Germinal center (tissue), 1 donor: ENCODE data around the gene CFAP58.
"Not testable (repeated sequence)": the region's sequence is repeated elsewhere in the genome, so short reads cannot be mapped to it uniquely, and the experiment has no call there.

Experiments used
- DNase-seq: peaks from one replicate; pipeline ENCODE4 v3.0.0; 2012; ENCODE audit warnings: mixed read lengths, low spot score

CFAP58 gene

DNA sequence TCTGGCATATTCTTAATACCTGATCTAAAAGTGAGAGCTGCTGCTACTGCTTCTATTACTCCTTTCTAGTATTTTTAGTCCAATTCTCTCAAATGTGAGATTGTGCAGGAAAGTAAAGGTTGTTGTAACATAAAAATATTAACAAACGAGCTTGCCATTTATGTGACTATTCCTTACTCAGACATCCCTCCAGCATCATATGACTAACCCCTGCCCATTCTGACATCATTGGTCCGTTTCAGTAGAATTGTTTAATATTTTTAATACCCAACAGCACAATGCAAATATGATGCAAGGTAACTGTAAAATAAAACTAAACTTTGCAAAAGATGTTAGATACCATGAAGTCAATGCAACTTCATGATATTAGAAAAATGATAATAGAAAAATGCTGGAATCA is 83.6 kb downstream of the CFAP58 start:
- no peak for DNase-seq

GRCh38 chr10:104440221-104440620 is 86.6 kb downstream of the CFAP58 start:
- DNase-seq = no peak

GRCh38 chr10:104441329-104442000 is 87.8 kb downstream of the CFAP58 start:
- DNase-seq = no peak

DNA sequence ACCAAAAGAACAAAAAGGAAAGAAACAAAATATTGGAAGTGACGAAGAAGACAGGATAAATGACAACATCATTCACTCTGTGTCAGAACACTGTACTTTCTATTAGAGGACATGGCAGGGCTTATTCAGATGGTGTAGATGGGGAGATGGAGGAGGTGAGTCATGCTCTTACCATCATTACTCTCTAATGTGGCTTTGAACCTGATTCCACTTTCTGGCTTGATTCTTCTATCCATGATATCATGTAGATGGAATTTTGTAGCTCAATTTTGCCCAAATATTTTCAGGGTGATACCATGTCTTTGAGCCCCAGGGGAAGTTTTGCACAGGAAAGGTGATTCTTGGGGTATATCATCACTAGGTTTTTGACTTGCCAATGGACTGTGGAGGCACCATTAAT is 91.7 kb downstream of the CFAP58 start:
- DNase-seq = no peak

DNA sequence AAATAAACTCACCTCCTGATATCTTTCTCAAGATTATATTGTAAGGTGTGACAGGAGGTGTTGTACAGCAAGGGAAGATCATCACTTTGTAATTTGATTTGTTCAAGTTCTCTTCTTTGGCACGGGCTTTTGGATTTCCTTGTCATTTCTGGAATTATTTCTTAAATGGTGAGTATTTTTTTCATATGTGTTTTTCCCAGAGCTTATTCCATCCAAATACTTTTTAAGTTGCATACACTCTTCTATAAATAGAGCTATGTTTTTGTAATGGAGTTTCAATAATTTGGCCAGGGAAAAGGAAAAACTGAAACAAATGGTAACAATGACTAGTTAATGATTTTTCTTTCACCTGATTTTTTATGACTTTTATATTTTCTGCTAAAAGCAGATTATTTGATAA is 92.5 kb downstream of the CFAP58 start:
- DNase-seq = no peak

DNA sequence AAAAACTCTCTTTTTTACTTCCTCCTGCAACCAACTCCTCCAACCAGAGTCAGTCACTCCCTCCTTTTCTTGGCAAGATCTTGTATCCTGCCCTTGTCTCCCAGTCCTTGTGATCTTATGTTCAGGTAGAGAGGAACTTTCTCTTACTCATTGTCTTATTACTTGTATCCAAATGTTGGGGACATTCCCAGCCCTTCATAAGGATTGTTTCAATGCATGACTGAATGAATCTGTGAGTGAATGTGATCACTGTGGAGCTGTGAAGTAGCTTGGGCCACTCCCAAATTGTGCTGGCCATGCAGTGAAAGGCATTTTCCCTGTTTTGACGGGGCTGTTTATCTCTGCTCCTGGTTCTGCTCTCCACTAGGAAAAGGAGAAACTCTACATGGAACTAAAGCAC is 93.7 kb downstream of the CFAP58 start:
- DNase-seq = no peak

DNA sequence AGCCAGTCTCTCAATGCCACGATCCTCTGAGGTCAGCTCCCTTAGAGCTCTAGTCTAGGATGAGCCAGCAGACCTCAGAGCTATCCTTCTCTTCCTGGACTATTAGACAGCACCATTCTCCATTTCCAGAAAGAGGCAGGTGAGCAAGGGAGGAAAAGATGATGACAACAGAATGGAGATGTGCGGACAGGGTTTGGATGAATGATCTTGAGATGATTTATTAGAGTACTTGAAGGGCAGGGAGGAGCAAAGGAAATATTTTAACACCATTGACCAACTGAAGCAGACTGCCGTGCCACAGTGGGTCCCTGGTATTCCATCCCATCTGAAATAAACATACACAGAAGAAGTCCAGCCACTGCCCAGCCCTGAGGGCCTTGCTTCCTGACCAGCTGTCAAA is 94.3 kb downstream of the CFAP58 start:
- no peak for DNase-seq

GRCh38 chr10:104449391-104449790 is 95.8 kb downstream of the CFAP58 start:
- no peak for DNase-seq

GRCh38 chr10:104450490-104450889 is 96.9 kb downstream of the CFAP58 start:
- DNase-seq = no peak

- no peak for DNase-seq
Observed at GRCh38 chr10:104450954-104451353, 97.3 kb downstream of the CFAP58 start.

GRCh38 chr10:104452977-104453376 is 99.3 kb downstream of the CFAP58 start:
- DNase-seq = no peak

- DNase-seq = no peak
Observed at GRCh38 chr10:104456802-104457542, 103.3 kb downstream of the CFAP58 start.

- DNase-seq = no peak
Observed at GRCh38 chr10:104457543-104457828, 103.9 kb downstream of the CFAP58 start.

GRCh38 chr10:104465575-104465974 is 111.9 kb downstream of the CFAP58 start:
- DNase-seq = not testable (repeated sequence)

- not testable (repeated sequence) for DNase-seq
Observed at GRCh38 chr10:104468818-104469217, 115.2 kb downstream of the CFAP58 start.

- no peak for DNase-seq
Observed at GRCh38 chr10:104472505-104472904, 118.9 kb downstream of the CFAP58 start.

DNA sequence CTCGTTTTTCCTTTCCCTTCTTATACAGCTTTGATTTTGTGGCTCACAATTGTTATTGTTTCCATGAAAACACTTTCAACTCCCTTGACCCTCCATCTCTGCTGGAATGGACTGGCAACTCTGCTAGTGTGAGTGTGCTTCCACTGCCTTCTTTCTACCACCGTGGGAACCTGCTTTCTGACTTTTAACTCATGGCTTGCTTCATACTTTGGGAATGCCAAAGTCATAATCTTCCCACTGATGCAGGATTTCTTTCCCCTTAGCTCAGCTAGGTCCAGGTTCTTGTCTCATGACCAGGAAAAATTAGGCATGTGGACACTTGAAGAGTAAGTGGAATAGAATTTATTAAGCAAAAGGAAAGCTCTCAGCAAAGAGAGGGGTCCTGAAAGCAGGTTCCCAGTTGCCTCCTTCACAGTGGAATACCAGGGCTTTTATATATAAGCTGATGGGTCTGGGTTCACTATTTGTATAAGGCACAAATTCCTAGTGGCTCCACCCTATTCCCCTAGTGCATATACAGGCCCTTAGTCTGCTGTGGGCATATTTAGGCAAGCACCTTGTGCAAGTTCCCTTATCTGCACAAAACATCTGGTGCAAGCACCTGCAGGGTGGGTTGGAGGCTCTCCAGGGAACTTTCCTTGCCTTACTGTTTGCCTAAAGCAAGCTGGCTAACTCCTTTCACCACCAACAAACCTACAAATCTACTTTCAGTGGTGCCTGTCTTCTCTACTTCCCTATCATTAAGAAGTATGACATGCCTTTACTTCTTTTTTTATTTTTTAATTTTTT is 119.5 kb downstream of the CFAP58 start:
- no peak for DNase-seq

DNA sequence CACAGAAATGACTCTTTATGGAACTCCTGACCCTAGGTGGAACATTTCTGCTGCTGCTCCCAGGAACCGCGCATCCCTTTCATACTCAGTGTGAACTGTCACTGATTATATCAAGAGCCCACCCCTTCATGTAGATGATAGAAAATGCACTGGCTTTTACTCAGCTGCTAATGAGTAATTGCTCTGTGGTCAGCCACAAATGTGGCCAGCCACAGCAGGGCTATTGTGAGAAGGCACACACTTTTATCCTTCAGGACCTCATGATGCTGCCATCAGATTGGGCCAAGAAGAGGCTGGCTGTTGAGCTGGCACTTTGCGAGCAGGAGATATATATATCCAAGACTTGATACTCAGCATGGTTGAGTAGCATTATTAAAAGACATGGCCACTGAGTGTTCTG is 124.7 kb downstream of the CFAP58 start:
- no peak for DNase-seq

GRCh38 chr10:104479906-104480593 is 126.4 kb downstream of the CFAP58 start:
- DNase-seq = no peak

GRCh38 chr10:104480797-104481196 is 127.2 kb downstream of the CFAP58 start:
- DNase-seq = no peak

- DNase-seq = no peak
Observed at GRCh38 chr10:104483582-104483981, 129.9 kb downstream of the CFAP58 start.

DNA sequence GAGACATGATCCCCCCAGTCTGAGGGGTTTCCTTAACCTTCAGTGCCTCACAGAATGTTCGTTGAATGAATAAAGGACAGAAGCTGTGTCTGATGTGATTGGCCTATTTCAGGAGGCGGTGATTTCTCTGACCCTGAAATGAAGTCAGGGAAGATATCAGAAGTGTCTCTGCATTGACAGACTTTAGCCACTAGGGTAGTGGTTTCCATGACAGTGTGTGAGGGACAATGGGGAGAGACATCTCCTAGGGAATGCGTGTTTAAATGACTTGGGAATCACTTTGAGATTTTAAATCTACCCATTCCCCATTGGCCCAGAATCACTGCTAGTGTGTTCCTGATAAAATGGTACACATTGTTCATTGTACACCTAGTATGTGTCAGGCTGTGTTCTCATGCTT is 132.0 kb downstream of the CFAP58 start:
- no peak for DNase-seq

GRCh38 chr10:104486803-104487202 is 133.2 kb downstream of the CFAP58 start:
- no peak for DNase-seq
